ACHN (cell line): ENCODE data around the gene PPIB.
"Not testable (repeated sequence)": the region's sequence is repeated elsewhere in the genome, so short reads cannot be mapped to it uniquely, and the experiment has no call there.

Experiments used
- DNase-seq: peaks from one replicate; pipeline ENCODE4 v3.0.0-alpha.2; 2015
- in situ Hi-C: cut with HindIII; loops from 2 replicates; pipeline ENCODE4 v1.10.0; 2017; ENCODE audit warnings: low sequenced_read_pairs, low pct_ligation_motif_present, low pct_unique_long_range_greater_than_20kb

The PPIB gene

DNA sequence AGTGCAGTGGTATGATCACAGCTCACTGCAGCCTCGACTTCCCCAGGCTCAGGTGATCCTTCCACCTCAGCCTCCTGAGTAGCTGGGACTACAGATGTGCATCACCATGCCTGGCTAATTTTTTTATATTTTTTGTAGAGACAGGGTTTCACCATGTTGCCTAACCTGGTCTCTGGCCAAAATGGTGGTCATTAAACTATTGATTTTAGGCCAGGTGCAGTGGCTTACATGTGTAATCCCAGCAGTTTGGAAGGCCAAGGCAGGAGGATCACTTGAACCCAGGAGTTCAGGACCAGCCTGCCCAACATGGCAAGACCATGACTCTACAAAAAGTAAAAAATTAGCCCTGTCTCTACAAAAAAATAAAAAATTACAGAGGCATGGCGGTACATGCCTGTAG, 42.5 kb downstream of the PPIB start:
- in situ Hi-C loops, DNase-seq: not testable (repeated sequence)

DNA sequence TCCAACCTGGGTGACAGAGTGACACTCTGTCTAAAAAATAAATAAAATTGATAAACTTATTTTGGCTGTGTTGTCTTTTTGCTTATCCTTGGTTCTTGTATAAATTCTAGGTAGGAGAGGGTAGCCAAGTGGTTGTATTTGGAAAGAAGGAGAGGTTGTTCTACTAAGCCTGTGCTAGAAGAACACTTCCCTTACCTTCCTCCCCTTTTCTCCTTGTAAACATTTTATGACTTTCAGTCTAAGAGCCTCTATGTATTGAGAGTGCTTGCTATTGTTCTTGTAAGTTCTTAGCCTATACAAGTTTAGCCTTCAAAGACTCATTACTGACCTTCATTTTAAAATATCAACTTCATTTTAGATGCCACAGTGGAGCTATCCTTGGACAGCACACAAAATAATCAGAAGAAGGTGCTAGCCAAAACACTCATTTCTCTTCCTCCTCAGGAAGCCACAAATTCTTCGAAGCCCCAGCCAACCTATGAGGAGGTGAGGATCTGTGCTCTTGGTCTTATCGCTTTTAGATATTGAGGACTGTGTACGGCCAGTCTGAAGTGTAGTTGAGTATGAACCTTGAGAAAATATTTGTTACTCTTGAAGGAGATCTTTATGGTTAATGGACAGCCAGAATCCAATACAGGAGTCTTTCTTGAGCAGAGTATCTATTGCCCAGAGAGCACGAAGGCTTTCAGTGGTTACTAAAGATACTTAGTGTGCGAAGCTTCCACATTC, 44.9 kb downstream of the PPIB start:
- in situ Hi-C loops, result no loop called here
- DNase-seq, result no peak

DNA sequence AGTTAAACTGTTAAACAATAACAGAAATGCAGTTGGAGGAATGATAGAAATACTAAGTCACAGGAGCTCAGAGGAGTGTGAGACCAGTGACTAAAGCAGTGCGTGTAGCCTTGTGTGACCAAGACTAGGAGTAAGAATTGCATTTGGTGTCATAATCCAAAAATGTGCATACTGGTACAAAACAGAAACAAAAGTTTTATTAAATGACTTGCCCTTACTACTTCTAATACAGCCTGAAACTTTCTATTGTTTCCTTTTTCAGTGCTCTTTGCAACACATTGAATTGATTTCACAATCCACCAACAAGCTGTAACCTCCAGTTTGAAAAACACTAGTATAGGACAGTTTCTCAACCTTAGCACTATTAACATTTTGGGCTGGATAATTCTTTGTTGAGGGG, 49.9 kb downstream of the PPIB start:
- peak; percentile 19 for DNase-seq

DNA sequence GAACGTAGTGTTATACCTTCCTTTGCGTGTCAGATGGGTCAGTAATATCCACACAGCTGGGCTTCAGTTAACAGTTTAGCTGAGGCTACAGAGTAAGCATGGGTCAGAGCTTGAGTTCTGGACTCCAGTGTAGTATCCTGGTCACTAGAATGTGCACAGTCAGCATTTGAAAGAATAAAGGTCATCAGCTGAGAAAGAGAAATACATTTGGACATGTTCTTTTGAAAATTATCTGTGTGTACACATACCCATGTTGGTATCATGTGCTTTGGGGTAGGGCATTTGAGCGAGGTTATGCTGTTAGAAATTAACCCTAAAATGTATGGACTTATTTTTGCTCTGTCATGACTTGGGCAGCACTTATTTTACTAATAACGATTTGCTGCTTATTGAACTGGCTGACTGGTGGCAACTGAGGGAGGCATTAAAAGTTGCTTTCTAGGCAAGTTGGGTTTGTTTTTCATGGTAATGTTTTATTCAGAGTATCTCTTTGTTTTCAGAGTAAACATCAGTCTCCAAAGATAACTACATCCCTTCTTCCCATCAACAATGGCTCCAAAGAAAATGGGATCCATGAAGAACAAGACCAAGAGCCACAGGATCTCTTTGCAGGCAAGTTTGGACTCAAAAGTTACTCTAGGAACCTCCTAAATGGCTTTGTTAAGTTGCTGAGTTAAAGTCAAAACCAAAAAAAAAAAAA, 50.6 kb downstream of the PPIB start:
- no peak for DNase-seq
- in situ Hi-C loops, result no loop called here

More for the DNA sequence above, 49.9 kb downstream of the PPIB start:
- in situ Hi-C loops, result no loop called here

DNA sequence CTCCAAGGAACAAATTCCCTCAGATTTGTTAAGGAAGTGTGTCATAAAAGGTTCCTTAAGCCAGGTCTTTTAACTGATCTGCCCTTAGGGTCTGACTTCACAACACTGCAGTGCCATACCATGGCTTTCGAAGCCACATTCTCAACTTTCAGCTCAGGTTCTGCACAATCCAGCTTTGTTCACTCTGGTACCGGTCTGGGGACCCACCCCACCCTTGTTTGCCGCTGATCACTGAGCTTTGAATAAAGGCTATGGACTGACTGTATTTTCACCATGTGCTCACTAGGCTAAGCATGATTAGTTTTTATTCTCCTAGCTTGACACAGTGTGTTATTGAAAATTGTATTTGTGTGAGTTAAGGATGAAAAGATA, 51.2 kb downstream of the PPIB start:
- no peak for DNase-seq
- in situ Hi-C loops, result no loop called here

DNA sequence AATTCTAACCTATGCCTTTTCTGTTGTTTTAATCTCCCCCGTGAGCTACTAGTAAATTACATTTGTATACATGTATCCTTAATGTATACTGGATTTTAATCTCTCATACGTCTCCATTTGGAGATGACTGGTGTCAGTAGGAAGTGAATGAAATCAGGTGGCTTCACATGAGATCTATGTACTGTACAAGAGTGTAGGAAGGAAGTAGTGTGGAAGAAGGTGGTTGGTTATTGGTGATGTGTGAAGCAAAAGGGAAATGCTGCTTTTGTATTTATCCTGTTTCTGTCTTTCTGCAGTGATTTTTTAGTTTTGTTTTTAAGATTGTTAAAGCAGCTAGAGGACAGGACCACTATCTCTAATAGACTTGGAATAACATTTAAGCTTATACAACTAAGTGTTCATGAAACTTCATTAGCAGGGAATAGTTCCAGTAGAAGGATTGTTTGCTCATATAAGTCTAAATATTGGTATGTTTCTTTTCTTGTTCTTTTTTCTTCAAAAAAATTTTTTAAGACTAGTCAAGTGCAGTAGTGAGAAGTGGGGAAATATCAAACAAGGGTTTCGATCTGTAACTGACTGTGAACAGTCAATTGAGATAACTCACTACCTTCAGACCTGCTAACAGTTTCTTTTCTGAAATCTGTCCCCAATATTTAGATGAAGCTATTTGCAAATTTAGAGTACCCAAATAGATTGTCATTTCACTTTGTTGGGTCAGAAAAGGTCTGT, 51.7 kb downstream of the PPIB start:
- no peak for DNase-seq
- in situ Hi-C loops, result no loop called here

DNA sequence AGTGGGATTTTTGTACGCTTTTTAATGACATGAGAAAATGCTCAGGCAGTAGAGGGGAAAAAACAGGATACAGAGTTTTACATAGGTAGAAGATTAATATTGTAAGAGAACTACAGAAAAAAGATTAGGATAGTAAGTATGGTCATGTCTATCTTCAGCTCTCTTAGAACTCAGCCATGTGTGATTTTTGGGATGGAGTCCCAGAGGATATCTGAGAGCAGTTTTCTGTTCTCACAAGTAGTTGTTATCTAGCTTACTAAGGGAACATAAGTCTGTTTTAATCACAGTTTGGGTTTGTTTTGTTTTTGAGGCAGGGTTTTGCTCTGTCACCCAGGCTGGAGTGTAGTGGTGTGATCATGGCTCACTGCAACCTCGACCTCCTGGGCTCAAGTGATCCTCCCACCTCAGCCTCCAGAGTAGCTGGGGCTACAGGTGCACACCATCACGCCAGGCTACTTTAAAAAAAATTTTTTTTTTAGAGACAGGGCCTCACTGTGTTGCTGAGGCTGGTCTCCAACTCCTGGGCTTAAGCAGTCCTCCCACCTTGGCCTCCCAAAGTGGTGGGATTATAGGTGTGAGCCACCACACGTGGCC, 52.6 kb downstream of the PPIB start:
- DNase-seq, in situ Hi-C loops: not testable (repeated sequence)

DNA sequence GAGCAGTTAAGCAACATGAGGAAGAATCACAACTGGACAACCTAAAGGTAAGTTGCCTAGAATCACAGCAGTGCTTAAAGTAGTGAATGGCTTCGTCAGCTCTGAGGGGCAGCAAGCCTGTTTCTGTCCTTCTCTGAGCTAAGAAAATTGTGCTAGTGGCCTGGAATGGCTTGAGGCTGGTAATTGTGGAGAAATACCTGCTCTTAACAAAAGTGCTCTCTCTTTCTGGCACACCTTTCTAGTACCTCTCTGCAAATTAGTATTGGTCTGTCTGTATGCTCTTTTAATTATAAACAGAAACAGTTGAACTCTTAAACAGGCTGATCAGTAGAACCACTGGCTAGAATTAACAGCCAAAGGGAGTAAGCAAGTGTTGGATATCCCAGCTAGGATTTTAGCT, 55.5 kb downstream of the PPIB start:
- no peak for DNase-seq
- in situ Hi-C loops, result no loop called here
